Measurements from ENCODE around the gene TFIP11. TPM values are rescaled to one million over a fixed set of nuclear protein-coding genes. Genes with fewer than 3 reads are reported as not detected.
A peak's percentile ranks its signal among the peaks of the same experiment; 100 is the strongest.

The TFIP11 gene
- polyA plus RNA-seq, 12 donors = 18.2 to 29.5 (median 23.8) TPM; not detected in 1

- DNase-seq = no peak
Measured at GRCh38 chr22:26479792-26480610, 32.3 kb downstream of the TFIP11 start.

- no peak for DNase-seq
Measured at GRCh38 chr22:26479043-26479791, 33.1 kb downstream of the TFIP11 start.

DNA sequence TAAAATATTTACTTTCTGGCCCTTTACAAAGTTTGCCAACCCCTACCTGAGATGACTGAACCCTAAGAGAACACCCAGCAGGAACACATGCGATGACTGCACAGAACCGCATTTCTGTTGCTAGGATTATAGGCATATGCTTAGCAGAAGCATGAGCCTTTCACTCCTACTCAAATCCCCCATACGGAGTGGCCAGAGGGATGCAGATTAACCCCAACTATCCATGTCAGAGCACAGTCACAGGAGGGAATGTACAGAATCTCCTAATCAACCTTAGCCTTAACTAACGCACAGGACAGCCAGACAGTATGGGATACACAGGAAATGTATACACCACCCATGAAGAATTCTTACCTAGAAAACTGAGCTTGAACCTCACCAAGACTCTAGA, 34.9 kb downstream of the TFIP11 start:
- no peak for DNase-seq

GRCh38 chr22:26476705-26477340, 35.5 kb downstream of the TFIP11 start:
- DNase-seq = no peak

DNA sequence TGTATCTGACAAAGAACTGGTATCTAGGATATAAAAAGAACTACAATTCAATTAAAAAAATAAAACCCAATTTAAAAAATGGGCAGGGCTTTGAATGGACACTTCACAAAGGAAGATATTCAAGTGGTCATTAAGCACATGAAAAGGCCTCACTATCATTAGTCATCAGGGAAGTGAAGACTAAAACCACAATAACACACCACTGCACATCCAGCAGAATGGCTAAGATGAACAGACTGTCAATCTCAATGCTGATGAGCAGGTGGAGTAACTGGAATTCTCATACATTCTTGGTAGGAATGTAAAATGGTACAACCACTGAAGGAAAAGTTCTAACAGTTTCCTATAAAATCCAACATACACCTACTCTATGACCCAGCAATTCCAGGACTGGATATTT, 37.6 kb downstream of the TFIP11 start:
- no peak for DNase-seq

DNA sequence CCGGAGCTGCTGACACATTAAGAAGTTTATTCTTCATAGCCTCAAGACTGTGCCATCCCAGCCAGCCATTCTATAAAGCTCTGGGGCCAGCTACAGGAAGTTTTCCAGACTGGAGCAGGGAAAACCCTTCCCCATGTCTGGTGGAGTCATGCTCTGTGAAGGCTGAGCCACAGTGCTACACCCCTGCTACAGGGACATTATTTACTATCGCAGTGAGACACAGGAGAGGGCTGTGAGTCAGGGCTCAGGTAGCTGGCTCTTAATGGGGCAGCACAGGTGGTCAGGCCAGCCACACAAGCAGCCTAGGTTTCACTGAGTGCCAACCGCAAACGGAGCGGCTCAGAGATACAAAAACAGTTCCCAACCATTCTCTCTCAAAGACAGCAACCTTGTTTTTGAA, 40.8 kb downstream of the TFIP11 start:
- DNase-seq = no peak

DNA sequence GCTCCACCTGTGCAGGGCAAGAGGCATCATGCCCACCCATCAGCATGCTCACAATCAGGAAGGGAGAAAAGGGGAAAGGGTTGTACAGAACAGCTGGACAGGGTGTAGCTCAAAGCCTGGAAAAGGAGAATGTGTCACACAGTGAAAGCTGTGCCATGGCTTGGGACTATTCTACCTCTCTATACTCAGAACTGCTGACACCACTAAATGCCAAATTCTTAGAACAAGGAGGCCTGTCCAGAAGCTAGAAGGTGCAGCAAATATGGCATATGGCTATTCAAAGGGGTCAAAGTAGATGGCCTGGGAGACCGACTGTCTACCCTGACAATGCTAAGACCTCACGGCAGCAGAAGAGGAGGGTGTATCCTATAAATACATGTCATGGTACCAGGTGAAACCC, 41.5 kb downstream of the TFIP11 start:
- no peak for DNase-seq

GRCh38 chr22:26466196-26466595, 46.1 kb downstream of the TFIP11 start:
- DNase-seq = no peak

- no peak for DNase-seq
Measured at GRCh38 chr22:26464312-26464711, 48.0 kb downstream of the TFIP11 start.

DNA sequence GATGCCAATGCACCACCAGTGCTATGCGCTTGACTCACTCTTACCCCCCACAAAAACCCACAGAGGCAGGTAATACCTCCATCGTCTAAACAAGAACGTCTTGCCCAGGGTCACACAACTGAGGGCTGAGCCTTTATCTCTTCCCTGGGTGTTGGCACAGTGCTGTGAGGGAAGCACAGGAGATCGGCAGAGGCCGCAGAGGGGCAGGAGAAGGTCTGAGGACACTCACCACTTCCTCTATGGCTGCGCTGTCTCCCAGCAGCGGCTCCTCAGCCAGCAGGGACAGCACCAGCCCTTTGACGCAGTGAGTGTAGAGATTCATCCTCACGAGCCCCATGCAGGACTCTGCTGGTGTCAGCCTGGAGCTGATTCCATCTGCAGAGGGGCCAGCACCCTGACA, 48.6 kb downstream of the TFIP11 start:
- no peak for DNase-seq

DNA sequence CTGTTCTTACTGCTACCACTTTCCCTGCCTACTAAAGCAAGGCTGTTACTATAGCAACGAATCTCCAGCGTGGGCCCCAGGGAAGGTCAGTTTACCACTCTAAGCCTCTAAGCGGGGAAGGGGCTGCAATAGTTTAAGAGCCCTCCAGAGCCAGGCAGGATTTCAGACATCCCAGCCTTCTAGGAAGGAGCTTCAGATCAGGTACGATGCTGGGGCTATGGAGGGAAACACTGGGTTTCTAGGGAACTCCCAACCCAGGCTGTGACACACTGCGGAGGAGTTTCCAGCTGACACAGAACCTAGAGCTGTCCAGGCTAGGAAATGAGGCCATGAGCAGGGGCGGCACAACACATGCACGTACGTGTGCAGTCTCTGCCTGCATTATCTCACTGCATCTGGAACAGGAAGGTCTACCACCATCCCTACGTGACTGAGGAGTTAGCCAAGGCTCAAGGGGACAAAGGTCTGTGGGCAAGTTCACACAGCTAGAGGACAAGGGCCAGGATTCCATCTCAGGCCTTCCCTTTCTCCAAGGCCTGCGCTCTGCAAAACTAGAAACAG, 49.1 kb downstream of the TFIP11 start:
- DNase-seq = no peak

GRCh38 chr22:26462641-26463040, 49.6 kb downstream of the TFIP11 start:
- DNase-seq = no peak

GRCh38 chr22:26462051-26462450, 50.2 kb downstream of the TFIP11 start:
- DNase-seq = no peak

DNA sequence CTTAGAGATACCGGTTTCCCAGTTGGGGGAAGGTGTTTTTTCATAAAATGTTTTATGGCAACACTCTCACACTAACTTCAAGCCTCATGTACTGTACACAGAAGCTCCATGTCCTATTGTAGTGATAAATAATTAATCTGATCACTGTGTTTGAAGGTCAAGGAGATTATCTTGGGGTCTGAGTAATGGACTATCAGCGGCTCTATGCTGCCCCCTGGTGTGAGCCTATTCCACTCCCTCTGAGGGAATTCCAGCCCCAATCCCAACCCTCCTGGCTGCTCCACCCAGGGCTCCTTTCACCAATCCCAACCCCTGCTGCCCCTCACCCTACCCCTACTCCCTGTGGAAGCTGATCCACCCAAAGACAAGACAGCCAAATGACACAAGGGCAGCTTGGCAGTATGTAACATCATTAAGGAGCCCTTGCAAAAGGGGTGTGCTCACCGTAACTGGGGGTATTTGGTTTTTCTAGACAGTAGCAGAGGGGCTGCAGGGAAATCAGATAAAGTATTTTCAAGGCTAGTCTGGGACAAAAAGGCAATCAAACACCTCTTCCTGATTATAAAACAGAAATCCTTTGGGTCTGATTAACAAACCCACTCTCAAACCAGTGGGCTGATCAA, 51.0 kb downstream of the TFIP11 start:
- DNase-seq = peak; percentile 31

DNA sequence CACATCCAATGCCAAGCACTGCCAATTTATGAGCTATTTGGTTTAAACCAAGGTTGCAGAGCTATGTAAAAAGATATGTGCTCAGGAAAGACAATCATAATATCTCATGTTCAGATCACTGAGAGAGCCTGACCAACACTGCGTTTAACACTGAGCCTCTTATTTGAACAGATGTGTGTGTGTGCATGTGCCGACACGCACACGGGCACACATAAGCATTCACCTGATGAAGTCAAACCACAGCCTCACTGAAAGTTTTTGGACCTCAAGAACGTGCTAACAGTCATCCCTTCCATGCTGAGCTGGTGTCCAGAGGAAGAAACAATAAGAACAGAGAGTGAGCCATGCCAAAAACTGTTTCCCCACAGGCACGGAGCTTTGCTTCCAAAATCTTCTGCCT, 52.1 kb downstream of the TFIP11 start:
- DNase-seq = no peak

DNA sequence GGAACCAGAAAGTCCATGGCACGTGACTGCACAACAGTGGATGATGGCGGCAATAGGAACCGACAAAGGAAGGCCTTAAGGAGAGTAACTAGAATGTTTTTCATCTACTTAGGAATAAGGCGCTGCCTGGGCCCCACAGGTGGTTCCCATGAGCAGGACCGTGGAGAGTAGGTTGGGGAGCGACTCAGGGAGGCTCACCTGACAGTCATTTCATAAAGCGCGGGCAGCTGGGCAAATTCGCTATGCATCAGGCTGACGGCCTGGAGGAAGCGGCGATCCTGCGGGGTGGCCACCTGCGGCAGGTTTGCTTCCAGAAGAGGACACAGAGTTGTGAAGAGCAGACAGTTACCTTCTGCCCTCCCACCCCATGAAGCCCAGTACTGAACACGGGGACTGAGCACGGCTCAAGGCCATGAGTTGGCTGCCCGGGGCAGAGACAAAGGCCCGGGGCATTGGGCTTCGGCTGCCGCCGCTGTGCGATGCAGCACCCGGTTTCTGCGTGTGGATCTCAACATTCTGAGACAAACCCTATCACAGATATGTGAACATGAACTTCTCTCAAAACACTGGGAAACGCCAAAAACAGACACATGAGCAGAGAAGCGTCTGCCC, 54.5 kb downstream of the TFIP11 start:
- no peak for DNase-seq

DNA sequence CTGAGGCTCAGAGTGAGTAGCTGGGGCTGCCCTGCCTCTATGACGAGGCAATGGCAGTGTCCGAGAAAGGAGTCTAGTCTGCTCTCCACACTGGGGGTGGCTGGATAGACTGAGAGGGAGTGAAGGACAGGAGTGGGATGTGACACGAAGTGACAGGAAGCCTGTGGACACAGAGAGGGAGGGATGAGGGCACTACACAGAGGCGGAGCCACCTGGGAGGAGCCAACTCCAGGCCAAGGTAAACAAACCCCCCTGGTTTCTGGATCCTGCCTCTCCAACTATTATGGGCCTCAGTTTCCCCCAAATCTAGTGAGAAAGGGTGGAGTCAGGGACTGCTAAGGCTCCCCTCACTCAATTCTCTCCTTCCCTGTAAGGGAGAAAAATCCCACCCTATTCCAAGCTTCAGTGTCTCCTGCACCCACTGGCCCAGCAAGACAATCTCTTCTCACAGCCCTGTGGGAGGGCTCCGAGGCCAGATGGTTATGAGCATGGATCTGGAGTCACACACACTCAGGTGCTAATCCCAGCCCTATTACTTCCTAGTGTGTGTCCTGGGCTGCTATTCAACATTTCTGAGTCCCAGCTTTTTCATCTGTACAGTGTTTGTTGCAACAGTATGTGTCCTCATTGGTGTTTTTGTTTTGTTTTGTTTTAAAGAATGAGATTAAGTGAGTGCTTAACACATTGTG, 58.3 kb downstream of the TFIP11 start:
- DNase-seq = no peak

GRCh38 chr22:26453216-26453615, 59.1 kb downstream of the TFIP11 start:
- no peak for DNase-seq

DNA sequence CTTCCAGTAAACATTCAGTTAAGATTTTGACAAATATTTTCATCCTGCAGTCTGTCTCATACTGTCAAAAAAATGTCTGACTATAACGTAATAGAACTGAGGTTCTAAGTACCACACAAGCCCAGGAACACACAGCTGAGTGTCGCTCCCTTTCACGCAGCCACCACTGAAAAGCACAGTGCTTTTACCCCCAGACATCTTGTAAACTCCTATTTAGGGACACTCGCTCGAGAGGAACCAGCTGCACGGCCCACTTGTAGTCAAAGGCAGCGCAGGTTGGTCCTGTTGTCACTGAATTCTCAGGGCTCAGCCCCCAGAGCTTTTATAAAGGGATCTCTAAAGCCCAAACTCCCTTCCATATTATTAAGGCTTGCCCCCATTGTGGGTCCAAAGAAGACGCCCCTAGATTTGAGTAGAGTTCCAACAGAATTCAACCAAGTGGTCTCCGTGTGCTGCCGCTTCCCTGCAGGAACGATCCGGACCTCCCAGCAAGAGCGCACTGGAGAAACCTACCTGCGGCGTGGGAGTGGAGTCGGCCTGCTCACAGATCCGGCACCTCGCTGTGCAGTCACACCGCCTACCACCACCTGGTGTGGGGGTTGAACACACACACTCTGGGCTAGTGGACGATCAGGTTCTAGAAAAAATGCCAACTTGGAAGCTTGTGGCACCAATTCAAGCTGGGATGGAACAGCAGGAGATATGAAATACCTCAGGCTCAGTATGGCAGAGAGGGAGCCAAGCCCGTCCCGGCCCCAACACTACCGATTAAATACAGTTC, 59.8 kb downstream of the TFIP11 start:
- no peak for DNase-seq
